ENCODE results near the gene UBAC2. TPM values are rescaled to one million over a fixed set of nuclear protein-coding genes. Genes with fewer than 3 reads are reported as not detected.
"Not testable (repeated sequence)": the region's sequence is repeated elsewhere in the genome, so short reads cannot be mapped to it uniquely, and the experiment has no call there.

Gene UBAC2
- total RNA-seq, 1 donor from 2014 or later: 31.3 TPM

DNA sequence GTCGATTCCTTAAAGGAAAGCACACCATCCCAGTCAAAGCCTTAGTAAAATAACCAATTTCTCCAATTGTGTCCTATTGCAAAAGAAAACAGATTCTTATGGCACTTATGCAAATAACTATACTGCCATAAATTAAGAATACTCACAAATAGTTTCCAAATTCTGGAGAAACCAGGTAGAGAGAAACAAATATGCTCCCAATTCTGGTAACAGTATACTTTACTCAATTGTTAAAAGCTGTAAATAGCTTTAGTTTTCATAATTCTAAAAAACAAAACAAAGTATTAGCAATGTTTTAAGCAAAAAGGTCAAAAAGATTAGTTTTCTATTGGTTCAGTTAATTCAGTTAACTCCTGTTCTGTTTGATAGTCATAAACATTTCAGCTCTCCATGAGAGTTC lies 18.2 kb upstream of the UBAC2 start:
- no peak for DNase-seq (ENCODE audit: low read depth in 2 of 2)

DNA sequence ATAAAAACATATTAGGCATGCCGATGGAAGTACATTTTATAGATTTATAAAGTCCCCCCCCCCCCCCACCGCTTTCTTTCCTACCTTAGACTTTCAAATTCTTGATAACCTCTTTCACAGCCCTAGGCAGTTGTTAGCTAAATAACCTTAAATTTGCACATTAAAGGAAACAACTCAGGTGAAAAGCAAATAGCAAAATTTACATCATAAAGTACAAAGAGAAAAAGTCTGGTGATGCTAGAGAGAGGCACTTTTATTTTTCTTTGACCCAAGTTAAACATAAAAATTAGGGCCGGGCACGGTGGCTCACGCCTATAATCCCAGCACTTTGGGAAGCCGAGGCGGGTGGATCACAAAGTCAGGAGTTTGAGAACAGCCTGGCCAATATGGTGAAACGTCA lies 15.0 kb upstream of the UBAC2 start:
- DNase-seq (ENCODE audit: low read depth in 2 of 2): no peak

DNA sequence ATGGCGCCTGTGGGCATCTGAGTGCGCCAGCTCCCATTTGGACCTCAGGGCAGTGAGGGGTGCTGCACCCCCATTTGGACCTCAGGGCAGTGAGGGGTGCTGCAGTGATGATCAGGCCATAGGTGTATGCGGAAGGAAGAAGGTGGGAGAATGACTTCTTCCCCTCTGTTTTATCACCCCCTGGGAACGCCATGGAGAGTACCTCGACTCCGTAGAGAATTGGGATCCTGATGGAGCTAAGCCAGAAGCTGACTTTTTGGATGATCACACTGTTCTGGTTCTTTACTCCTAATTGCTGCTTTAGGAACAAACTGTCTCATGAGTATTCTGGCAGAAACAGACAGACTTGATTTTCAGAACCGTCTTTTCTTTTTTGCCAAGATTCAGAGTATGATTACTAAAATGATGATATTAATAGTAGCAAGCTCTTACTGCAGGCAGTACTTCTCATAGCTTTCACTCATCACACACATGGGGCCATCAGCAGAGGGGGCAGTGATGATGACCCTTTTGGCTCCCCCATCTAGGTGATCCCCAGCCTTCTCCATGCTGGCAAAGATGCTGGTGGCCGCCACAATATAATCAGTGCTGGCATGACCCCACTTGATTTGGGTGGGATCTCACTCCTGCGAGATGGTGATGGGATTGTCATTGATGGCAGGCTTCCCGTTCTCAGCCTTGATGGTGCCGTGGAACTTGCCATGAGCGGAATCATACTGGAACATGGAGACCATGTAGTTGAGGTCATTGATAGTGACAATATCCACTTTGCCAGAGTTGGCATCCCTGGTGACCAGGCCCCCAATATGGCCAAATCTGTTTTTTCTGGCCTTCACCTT lies 10.3 kb upstream of the UBAC2 start:
- no peak for DNase-seq (ENCODE audit: low read depth in 2 of 2)

DNA sequence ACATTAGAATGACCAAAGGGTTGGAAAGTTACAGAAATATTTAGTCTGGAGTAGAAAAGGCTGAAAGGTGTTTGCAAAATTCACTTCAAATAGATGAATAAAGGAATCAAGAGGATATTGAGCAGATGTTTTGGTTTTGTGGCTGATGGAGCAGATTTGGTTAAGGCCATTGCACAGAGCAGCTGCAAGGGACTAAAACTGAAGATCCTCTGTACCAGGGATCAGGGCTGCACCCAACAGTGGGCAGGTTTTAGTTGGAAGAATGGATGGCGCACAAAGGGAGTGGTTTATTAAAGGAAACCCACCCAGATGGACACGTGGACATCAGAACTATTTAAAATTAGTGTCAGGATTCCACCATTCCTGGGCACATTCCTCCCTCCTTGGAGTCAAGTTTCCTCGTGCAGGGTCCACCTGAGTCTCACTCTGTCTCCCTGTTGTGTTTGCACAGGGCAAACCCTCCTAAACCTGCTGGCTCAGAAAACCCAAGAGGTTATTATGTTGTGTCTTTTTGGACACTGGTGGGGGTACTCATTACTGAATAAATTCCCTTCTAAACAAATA lies 9.2 kb upstream of the UBAC2 start:
- no peak for DNase-seq (ENCODE audit: low read depth in 2 of 2)

DNA sequence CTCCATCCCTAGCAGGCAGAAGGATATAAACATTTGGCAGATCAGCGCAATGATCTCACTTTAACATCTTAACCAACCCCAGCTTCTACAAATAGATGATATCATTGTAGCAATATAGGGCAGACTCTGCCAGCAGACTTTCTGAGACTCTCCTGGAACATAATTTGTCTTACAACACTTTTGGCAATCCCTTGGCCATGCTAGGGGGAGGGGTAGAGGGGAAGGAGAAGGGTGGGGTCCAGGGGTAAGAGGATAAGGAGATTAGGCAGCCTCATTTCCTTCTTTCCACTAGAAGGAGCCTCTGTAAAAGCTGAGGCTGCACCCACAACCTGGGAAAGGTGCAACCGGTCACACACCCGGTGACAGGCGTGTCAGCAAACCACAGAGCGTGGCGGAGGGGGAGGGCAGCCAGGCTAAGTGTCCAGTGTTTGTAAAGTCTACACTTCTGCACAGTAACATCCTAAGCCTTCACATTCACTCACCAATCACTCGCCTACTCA lies 8.7 kb upstream of the UBAC2 start:
- no peak for DNase-seq (ENCODE audit: low read depth in 2 of 2)

DNA sequence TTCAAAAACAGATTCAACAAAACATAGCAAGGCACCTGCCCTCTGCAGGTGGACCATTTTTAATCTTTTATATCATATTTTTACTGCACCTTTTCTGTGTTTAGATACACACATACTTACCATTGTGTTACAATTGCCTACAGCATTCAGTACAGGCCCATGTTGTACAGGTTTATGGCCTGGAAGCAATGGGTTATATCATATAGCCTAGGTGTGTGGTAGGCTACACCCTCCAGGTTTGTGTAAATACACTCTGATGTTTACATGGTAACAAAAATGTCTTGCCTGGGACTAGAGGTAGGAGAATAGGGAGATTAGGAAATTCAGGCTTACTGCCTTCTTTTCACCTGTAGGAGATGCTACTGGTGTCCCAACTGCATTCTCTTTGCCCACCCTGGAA lies 8.2 kb upstream of the UBAC2 start:
- DNase-seq (ENCODE audit: low read depth in 2 of 2): no peak

DNA sequence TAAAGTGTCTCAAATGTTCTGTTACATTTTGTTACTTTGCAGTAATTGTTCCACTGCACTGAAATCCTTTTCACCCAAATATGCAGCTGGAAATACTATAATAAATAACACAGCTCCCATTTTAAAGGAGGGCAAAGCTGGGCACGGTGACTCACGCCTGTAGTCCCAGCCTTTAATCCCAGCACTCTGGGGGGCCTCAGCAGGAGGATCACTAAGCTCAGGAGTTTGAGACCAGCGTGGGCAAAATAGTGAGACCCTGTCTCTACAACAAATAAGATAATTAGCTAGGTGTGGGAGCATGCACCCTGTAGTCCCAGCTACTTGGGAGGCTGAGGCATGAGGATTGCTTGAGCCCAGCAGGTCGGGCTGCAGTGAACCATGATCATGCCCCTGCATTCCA lies 7.5 kb upstream of the UBAC2 start:
- no peak for DNase-seq (ENCODE audit: low read depth in 2 of 2)

DNA sequence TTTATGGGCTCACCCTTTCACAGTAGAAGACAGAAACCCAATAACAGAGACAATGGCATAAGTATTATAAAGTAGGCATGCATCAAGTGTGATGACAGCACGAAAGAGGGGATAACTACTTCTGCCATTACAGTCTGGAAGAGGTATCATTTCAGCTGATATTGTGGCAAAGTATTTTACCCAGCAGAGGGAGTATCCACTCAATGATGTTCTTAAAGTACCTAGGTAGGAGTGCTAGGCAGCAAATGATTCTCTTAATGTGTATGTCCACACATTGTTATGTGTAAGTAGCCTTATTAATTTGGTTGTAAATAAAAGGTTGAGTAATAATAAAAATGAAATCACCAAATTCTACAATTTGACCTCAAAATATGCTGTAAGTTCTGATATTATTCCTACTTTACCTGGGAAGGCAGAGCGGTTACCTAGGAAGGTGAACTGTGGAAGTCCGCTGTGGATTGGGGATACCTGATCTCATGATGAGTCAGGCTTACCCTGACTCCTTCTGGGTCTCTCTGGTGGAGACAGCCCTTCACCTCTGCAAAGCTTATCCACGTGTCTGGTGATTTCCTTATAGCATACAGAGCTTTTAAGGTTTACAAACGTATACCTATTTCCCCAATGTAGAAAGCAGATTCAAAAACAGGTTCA lies 4.1 kb upstream of the UBAC2 start:
- peak in 1 of 2 donors; percentile 22 for DNase-seq (ENCODE audit: low read depth in 2 of 2)

DNA sequence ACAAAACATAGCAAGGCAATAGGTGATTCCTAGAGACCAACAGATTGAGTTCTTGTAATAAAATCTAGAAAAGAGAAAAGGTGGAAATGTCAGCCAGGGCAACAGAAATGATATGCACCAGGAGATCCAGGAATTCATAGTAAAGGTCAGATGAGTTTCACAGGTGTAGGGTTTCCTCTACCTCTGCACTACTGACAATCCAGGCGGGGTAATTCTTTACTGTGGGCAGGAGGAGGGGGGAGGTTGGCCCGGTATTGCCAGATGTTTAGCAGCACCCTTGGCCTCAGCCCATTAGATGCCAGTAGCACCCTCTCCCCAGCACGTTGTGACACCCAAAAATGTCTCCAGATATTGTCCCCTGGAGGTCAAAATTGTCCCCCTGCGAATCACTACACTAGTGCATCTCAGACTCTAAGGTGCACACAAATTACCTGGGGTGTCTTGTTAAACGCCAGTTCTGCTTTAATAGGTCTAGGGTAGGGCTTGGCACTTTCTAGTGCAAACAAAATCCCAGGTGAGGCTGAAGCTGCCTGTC lies 3.5 kb upstream of the UBAC2 start:
- DNase-seq (ENCODE audit: low read depth in 2 of 2): no peak

DNA sequence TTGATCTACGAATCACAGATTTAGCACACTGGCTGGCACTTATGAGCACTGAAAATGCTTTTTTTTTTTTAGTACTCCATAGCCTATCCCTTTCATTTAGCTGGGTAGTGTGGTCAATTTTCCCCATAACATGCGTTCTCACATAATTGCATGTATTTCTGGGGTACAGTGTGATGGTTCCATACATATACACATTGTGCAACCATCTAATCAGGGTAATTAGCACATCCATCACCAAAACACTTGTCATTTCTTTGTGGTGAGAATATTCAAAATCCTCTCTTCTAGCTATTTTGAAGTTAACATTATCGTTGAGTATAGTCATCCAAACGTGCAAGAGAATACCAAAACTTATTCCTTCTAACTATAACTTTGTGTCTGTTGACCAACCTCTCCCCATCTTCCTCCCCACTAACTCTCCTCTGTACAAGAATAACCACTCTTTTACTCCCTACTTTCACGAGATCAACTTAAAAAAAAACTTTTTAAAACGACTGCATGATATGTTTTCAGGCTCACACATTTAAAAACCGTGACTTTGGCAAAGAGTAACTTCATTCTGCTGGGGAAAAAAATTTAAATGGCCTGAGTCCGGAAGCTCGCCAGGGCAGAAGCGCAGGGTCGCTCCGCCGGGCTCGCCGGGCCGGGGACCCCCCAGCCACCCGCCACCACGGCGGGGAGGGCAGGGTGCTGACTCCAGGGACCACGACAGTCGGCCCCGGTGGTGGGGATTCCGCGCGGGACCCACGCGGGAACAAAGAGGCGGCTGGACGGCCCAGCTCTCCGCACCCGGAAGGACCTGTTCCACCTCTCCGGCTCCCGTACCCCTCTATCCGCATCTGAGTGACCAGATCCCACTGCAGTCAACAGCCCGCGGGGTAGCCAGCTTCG lies 868 bp upstream of the UBAC2 start:
- DNase-seq (ENCODE audit: low read depth in 2 of 2): peak in 1 of 2 donors; percentile 43

DNA sequence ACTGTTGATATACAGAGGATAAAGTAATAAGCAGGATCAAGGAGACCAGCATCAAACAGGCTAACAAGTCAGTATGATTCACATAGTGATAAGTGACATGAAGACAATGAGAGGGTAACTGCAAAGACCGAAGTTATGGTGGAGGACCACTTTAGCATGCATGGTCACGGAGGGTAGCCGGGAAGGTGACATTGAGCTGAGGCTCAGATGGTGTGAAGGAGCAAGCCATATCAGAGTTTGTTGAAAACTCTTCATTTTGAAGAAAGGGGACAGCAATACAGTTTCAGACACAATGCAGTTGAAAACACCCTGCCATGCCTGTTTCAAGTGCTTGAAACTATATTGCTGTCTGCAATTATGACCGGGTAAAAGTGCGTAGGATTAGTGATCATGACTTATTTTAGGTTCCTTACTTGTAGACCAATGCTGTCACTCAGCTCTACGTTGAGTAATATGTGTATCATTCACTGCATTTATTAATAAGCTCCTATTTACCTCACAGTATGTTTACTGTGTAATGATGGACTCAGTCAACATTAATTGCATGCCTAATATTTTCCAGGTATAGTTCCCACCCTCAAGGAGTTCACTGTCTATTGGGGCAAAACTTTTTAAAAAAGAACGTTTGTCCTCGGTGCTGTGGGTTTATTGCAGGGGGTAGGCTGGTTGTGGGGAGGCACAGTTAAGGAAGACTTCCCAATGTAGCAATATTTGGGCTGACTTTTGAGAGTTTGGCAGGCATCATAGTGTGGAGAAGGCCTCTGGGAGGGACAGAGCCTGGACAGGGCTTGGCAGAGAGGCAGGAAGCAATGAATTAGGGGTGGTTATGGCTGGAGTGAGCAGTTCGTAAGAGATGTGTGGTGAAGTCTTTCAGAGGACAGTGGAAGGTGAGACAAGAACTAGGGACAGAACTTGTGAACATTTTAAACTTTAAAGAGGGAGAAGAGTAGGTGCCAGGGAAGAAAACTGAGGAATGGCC lies 3.2 kb downstream of the UBAC2 start:
- no peak for DNase-seq (ENCODE audit: low read depth in 2 of 2)

DNA sequence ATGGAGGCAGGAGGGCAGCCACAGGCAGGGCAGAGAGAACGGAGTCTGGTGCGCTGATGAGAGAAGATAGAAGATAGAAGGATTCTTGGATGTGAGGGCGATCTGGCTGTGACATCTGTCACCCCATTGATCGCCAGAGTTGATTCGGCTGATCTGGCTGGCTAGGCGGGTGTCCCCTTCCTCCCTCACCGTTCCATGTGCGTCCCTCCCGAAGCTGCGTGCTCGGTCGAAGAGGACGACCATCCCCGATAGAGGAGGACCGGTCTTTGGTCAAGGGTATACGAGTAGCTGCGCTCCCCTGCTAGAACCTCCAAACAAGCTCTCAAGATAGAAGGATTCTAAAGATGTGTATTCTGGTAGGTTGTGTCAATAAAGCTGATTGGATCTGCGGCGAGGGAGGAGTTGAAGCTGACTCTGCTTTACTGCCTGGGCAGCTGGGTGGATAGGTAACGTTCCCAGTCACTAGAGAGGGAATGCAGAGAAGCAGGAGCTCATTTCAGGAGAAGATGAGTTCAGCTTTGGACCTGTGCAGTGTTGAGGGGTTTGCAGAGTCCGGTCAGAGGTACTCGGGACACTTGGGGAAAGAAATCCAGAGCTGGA lies 5.1 kb downstream of the UBAC2 start:
- no peak for DNase-seq (ENCODE audit: low read depth in 2 of 2)

DNA sequence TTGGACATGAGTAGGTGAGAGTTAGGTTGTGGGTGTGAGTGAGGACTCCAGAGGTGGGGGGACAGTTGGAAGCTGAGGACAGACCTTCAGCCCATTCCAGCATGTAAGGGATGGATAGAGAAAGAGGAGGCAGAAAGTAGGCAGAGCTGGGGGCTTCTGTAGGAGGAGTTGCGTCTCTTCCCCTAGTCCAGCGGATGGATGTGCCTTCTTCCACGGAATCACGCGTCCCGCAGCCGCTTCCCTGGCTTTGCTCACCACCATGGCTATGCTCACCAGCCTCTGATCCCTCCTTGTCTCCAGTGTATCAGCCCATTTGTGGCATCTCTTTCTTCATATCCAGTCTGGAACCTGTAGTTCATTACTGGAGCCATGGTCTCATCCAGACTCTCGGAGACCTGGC lies 5.6 kb downstream of the UBAC2 start:
- DNase-seq (ENCODE audit: low read depth in 2 of 2): no peak

DNA sequence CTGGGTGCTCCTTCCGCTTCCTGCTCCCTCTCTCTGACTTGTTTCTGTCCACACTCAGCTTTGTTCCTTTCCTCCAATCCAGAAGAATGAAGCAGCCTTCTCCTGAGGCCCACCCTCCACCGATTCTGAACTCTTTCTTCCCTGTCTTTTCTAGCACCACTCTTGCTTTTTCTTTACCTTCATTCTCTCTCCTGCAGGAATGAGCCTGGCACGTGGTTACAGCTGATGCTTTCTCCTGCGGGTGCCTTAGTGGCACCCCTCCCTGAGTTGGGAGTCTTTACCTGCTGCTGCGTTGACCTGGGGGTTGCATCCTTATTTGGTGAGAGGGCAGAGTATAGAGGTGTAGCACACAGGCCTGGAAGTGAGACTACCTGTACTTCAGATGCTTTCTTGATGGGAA lies 6.2 kb downstream of the UBAC2 start:
- no peak for DNase-seq (ENCODE audit: low read depth in 2 of 2)

DNA sequence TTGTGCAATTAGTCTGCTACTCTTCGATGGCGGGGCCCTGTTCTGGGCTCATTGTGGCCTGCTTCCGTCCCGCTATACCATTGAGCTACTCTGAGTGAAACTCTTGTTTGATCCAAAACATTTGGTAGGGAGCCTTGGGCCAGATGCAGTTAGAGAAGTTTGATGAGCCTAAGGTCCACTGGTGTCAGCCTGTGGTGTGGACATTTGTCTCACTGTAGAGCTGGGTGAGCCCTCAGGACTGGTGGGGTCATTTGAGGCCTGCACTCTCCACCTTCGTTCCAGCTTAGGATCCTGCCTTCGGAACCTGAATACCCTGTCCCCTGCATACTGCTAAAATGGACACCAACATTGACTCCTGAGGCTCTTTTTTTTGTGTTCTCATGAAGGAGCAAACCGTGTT lies 6.9 kb downstream of the UBAC2 start:
- no peak for DNase-seq (ENCODE audit: low read depth in 2 of 2)

DNA sequence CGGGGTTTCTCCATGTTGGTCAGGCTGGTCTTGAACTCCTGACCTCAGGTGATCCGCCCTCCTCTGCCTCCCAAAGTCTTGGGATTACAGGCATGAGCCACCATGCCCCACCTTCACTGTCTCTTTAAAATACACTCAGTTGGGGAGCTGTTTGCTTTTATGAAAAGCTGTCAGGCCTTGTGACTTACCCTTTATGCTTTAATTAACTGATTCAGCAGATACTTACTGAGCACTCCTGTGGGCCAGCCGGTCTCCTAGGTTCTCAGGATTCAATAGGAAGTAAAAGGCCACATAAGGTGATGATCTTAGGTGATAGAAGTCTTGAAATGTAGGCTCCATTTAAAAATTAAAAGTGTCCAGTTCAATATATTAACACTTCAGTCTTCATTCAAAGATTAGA lies 7.5 kb downstream of the UBAC2 start:
- DNase-seq (ENCODE audit: low read depth in 2 of 2): no peak

DNA sequence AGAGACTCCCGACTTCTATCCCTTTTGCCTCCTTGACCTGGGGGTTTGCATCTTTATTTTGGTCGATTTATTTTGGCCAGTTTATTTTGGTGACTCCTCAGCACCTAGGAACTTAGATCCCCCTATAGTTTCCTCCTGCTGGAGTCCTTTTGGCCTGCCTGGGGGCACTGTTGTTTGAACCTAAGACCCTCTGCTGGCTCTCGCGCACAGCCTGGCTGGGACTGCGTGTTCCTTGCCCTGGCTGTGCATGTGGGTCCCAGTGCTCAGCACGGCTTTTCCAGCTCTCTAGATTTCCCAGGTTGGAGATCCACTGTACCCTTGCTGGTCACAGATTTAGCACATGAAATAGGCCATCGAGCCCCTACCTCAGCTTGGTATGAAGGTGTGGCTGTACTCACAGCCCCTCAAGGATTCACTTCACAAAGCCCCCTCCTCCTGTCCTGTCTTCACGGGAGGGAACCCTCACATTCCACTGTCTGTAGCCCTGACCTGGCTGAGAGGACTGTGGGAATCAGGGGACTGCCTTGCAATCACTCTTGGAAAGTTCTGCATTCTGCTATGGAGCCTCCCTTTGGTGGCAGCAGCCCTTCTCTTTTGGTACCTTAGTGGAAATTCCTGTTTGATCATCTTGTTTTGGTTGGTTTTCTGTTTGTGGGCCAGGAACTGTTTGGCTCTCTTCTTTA lies 8.3 kb downstream of the UBAC2 start:
- DNase-seq (ENCODE audit: low read depth in 2 of 2): no peak

DNA sequence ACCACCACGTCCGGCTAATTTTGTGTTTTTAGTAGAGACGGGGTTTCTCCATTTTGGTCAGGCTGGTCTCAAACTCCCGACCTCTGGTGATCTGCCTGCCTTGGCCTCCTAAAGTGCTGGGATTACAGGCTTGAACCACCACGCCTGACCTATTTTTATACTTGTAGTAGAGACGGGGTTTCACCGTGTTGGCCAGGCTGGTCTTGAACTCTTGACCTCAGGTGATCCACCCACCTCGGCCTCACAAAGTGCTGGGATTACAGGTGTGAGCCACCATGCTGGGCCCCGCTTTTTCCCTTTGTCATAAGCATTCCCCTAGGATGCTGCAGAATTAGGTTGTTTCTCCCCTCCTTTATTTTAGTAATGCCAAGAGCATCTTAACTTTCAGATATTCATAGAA lies 10.0 kb downstream of the UBAC2 start:
- not testable (repeated sequence) for DNase-seq (ENCODE audit: low read depth in 2 of 2)

DNA sequence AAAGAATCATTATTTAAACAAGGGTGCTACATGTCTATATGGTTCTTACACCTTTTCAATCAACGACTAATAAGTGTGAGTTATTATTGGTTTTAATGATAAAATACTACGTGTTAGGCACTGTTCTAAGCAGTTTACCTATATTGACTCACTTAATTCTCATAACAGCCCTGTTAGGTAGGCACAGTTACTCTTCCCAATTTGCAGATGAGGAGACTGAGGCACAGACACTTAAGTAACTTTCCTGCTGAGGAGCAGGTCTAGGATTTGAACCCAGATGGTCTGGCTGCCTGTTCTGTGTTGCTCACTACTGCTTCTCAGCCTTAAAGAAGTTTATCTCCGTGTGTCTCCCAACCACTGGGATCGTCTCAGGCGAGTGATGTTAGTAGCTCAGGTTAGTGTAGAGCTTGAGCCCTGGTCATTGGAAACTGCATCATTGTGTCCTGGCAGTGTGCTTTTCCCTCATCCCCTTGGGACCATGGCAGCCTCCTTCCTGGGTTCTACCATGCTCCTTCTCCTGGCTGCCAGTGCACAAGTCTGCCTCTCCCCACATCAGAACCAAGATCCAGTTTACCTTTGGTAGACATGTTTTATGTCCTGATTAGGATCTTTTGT lies 10.9 kb downstream of the UBAC2 start:
- DNase-seq (ENCODE audit: low read depth in 2 of 2): no peak

All from lung microvascular endothelial cell (primary cell).